ENCODE data around the gene TMIGD3.

GRCh38 chr1:111446546-111446945 lies 56.9 kb downstream of the TMIGD3 start:
- TF ChIP-seq CTCF (conservative IDR thresholded peaks at IDR 0.05) (no peak), EZH2 (IDR thresholded peaks at IDR 0.05; ENCODE audit: low read depth) (no peak)
